WI38 (cell line): Measurements from ENCODE around the gene BCAR3.
"Not testable (repeated sequence)": the region's sequence is repeated elsewhere in the genome, so short reads cannot be mapped to it uniquely, and the experiment has no call there.

Experiments
- H3K4me3 ChIP-seq: 2 replicates; pipeline ENCODE4 v1.5.1; 2011; ENCODE audit warnings: low read depth, mild to moderate bottlenecking, control low read depth, low read length
- TF ChIP-seq, protein P1 (sequence below): IDR thresholded peaks from 2 replicates; pipeline ENCODE4 v1.5.1; 2012; ENCODE audit warnings: low read depth, mild to moderate bottlenecking, control low read depth, low read length

The BCAR3 gene

DNA sequence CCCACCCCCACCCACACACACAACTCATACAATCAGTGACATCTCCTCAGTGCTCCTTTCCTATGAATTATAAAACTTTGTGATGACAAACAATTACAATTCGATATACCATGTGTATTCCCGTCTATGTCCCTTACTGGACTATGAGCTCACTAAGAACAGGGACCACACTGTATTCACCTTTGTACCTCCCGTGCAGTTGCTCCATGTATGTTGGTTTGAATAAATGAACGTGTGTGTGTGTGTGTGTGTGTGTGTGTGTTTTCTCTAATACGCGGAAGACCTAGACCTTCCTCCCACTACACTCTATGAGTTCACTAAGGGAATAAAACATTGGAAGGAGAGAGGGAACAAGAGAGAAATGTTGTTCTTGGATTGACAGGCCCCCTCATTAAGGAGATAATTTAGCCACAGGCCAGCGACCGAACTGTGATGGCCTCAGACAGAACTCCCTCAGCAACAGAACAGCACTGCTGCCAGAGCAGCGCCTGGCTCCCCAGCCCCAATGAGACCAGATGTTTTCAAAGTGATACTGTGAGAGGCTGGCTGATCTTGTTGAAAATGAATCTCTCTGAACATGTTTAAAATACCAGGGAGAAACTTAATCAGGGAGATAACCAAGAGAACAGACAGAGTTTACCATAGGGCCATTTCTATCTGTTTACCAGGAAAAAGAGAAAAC, 21.7 kb downstream of the BCAR3 start:
- no peak overlapping the region for H3K4me3 ChIP-seq
- TF ChIP-seq, protein P1, sequence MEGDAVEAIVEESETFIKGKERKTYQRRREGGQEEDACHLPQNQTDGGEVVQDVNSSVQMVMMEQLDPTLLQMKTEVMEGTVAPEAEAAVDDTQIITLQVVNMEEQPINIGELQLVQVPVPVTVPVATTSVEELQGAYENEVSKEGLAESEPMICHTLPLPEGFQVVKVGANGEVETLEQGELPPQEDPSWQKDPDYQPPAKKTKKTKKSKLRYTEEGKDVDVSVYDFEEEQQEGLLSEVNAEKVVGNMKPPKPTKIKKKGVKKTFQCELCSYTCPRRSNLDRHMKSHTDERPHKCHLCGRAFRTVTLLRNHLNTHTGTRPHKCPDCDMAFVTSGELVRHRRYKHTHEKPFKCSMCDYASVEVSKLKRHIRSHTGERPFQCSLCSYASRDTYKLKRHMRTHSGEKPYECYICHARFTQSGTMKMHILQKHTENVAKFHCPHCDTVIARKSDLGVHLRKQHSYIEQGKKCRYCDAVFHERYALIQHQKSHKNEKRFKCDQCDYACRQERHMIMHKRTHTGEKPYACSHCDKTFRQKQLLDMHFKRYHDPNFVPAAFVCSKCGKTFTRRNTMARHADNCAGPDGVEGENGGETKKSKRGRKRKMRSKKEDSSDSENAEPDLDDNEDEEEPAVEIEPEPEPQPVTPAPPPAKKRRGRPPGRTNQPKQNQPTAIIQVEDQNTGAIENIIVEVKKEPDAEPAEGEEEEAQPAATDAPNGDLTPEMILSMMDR: no peak

DNA sequence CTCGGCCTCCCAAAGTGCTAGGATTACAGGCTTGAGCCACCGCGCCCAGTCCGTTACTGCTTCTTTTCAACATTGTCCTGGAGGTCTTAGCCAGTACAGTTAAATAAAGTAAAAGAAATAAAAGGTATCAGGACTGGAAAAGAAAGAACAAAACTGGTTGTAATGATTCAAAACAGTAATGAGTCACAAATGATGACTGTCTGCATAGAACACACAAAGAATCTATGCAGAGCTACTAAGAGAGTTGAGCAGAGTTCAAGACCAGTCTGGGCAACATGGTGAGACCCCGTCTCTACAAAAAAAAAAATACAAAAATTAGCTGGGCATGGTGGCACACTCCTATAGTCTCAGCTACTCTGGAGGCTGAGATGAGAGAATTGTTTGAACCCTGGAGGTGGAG, 23.4 kb downstream of the BCAR3 start:
- H3K4me3 ChIP-seq: no peak overlapping the region
- TF ChIP-seq, protein P1: no peak

DNA sequence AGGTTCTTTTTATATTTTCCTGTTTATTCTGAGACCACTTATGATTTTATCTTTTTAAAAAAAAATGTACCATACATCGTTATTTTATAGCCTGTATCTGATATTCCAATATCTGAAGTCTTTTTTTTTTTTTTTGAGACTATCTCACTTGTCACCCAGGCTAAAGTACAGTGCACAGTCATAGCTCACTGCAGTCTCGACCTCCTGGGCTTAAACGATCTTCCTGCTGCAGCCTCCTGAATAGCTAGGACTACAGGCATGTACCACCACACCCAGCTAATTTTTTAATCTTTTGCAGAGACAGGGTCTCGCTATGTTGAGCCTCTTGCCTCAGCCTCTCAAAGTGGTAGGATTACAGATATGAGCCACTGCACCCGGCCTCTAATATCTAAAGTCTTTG, 25.1 kb downstream of the BCAR3 start:
- no peak overlapping the region for H3K4me3 ChIP-seq
- TF ChIP-seq, protein P1: no peak

- no peak overlapping the region for H3K4me3 ChIP-seq
- TF ChIP-seq, protein P1: no peak
Observed at GRCh38 chr1:93653656-93654055, 28.0 kb downstream of the BCAR3 start.

DNA sequence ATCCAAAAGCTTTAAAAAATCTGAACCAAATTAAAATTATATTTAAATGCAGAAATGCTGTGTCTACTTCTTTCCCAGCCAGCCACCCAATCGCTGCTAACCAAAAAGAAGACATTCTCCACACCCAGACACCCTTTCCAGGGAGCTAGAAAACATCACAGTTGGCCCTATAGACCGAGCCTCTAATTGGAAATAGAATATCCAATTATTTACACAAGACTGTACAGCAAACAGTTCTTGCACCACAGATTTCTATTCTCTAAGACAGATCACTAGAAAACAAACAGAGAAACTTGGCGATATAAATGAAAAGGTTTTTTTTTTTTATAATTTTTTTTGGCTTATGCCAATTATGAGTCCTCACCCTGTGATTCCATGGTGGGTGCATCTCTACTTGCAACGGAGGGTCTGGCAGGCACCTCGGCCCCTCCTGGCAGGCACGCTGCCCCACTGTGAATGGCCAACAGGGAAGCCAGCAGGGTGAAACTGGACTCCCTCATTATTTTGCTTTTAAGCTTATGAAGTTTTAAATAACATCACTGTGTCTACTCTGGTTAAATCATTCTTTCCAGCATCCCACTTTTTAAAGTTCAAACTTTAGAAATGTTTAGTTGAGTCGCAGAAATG, 29.2 kb downstream of the BCAR3 start:
- TF ChIP-seq, protein P1: no peak
- H3K4me3 ChIP-seq: no peak overlapping the region

- TF ChIP-seq, protein P1: no peak
- H3K4me3 ChIP-seq: no peak overlapping the region
Observed at GRCh38 chr1:93651695-93652094, 29.9 kb downstream of the BCAR3 start.

DNA sequence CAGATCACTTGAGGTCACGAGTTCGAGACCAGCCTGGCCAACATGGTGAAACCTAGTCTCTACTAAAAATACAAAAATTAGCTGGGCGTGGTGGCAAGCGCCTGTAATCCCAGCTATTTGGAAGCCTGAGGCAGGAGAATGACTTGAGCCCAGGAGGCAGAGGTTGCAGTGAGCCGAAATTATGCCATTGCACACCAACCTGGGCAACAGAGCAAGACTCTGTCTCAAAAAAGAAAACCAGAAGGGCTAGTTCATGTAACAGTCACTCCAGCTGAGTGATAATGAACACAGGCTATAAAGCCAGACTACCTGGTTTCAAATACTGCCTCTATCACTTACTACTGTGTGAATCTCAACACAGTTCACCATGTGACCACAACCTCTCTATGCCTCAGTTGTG, 31.5 kb downstream of the BCAR3 start:
- not testable (repeated sequence) for H3K4me3 ChIP-seq

DNA sequence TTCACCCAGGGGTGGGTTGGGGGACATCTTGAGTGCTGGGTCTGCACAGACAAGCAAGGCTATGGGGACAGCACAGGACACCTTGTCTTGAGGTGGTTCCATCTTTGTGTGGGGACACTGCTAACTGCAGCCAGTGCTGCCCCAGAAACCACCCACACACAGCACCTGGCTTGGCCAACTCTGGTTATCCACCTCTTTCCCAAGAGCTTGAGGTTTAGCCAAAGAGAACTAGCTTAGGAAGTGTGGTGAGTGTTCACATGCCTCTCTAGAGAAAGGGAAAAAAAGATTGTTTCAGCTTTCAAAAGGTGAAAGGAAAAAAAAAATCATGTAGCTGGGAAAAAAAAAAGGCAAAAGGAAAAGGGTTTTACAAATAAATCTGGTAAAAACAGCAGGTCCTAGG, 32.4 kb downstream of the BCAR3 start:
- no peak overlapping the region for H3K4me3 ChIP-seq
- TF ChIP-seq, protein P1: no peak
